GM12872 (cell line): Measurements from ENCODE around the gene ELOVL5.

Experiments
- CTCF ChIP-seq: IDR thresholded peaks from 3 replicates; pipeline ENCODE4 v1.5.1; 2011; ENCODE audit warnings: low read depth, mild to moderate bottlenecking, low read length, moderate library complexity; ENCODE audit not compliant: insufficient read depth

ELOVL5 gene

GRCh38 chr6:53294611-53295010 is 54.1 kb downstream of the ELOVL5 start:
- no peak for TF ChIP-seq CTCF

GRCh38 chr6:53294095-53294494 is 54.7 kb downstream of the ELOVL5 start:
- TF ChIP-seq CTCF: peak; percentile 70

- no peak for TF ChIP-seq CTCF
These were observed 55.1 kb downstream of the ELOVL5 start for GRCh38 chr6:53293691-53294090.

GRCh38 chr6:53290537-53291510 is 57.9 kb downstream of the ELOVL5 start:
- TF ChIP-seq CTCF: no peak

GRCh38 chr6:53287336-53288225 is 61.2 kb downstream of the ELOVL5 start:
- no peak for TF ChIP-seq CTCF

- no peak for TF ChIP-seq CTCF
These were observed 63.8 kb downstream of the ELOVL5 start for GRCh38 chr6:53284901-53285300.

GRCh38 chr6:53282741-53283140 is 66.0 kb downstream of the ELOVL5 start:
- TF ChIP-seq CTCF: no peak
